NCI-H82 treated with DMSO at 0.1 percent for 48 hours (cell line): ENCODE data around the gene ELAVL1.

Source experiments
- DNase-seq: peaks from one replicate; lab custom pipeline; 2025; ENCODE audit not compliant: unreplicated experiment; lab: John Stamatoyannopoulos, UW

Gene ELAVL1

DNA sequence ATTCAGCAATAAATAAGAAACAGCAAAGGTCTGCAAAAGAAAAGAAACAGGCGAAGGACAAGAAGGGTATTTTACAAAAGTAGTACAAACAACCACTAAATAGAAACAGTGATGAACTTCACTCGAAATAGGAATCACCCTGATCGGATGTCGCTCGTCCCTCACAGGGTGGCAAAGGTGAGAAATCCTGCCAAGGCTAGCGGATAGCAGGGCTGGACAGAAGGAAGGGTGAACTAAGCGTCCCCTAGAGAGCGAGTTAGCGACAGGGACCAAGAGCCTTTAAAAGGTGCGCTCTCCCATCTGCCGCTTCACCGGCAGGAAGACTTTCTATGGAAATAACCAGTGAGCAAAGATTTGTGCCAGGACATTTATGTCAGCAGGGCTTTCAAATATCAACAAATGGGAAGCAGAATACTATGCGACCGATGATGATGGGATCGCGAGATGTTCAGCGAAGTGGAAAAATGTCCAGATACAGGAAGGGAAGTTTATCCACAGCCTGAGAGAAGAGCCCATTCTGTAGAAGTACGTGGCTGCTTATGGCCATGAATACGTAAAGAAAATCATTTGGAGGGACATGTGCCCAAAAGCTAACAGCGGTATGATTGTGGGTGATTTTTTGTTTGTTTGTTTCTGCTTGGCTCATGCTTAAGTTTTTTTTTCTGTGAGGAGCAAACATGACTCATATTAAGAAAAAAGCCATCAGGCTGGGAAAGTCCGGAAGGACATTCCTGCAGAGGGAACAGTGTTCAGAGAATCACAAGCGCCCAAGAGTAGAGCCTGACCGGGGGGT lies 18.9 kb downstream of the ELAVL1 start:
- no peak for DNase-seq

DNA sequence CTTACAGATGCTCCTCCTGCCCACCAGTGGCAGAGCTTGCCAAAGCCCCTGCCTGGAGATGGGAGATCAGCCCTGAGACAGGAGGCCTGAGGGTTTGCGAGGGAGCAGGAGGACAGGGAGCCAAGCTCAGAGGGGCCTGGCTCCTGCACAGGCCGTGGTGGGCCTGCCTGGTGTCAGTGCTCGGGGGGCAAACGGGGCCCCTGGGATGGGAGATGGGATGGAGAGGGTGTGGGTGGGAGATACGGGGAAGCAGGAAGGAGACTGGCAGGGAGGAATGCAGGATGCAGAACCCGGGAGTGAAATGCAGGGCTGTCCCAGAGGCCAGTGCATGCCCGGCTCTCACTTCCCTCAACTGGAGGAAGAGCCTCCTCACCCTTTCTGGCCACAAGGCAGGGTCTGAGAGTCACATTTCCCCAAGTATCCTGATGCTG lies 19.9 kb downstream of the ELAVL1 start:
- DNase-seq, result no peak

DNA sequence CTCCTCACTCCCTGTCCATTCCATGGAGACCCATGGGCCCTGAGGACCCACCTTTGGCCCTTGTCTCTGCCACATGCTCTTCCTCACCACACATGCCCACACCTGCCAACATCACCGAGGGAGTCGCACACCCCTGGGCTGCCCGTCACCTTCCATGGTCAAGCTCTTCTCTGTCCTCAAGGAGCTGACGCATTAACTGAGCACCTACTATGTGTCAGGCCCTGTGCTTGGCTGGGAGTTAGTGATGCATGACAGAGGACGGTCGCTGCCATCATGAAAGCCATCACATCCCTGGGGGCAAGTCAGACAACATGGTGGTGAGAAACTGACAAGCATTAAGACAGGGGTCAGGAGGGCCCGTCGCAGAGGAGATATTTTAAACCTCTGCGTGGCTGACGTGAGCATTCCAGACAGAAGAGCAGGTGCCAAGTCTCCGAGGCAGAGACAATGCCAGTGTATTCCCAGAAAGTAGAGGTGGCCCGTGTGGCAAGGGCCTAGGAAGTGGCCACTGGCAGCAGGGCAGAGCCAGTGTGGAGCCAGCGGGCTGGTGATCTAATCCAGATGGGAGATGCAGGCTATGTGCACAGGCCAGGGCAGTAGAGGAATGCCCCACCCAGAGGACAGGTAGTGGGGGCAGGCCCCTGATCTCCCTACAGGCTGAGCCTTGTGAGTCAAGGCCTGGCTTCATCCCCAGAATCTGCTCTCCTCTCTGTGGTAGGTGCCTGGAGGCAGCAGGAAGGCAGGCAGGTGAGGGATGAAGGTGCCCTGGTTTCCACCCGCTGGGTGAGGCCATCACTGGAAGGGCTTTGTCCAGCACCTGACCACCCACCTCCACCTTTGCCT lies 21.2 kb downstream of the ELAVL1 start:
- DNase-seq, result no peak

DNA sequence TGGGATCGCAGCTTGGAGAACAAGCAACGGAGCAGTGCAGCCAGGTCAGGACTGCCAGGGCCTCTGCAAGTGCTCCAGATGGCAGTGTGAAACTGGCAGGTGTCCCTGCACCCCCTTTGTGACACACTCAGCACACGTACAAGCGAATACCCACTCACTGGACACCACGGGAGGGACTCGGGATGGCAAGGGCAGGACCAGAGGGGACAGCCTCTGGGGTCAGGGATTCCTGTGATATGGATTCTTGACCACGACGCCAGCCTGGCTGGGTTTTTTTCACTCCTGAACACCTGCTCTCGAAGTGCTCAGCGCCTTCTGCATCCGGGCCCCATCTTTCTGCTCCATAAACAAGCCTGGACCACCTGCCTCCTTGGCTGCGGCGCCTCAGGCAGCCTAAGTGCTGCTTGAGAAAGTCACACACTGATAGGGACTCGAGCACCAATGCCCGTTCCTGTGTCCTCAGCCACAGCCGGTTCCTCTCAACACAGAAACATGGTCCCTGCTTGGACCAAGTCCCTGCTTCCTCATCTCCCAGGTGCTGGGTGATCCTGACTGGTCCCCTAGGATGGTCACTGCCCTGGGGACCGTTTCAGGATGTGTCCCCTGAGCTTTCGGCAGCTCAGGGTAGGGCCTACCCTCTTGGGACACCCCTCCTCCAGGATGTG lies 22.0 kb downstream of the ELAVL1 start:
- no peak for DNase-seq

- no peak for DNase-seq
Observed at GRCh38 chr19:7982651-7983099, 22.8 kb downstream of the ELAVL1 start.

DNA sequence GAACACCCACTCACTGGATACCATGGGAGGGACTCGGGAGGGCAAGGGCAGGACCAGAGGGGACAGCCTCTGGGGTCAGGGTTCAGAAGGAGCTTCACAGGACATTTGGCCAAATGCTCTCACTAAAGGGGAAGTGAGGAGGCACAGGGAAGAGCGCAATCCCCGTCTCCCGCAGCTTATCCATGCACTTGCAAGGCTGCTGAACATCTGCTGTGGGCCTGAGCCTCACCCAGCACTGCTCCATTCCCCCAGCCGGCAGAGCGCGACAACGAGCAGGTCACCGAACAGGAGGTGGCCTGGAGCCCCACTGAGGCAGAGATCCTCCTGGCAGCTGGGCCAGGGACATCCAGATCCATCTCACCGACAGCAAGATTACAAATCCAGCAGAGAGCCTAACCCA lies 23.3 kb downstream of the ELAVL1 start:
- no peak for DNase-seq

- no peak for DNase-seq
Observed at GRCh38 chr19:7981661-7982060, 23.8 kb downstream of the ELAVL1 start.

DNA sequence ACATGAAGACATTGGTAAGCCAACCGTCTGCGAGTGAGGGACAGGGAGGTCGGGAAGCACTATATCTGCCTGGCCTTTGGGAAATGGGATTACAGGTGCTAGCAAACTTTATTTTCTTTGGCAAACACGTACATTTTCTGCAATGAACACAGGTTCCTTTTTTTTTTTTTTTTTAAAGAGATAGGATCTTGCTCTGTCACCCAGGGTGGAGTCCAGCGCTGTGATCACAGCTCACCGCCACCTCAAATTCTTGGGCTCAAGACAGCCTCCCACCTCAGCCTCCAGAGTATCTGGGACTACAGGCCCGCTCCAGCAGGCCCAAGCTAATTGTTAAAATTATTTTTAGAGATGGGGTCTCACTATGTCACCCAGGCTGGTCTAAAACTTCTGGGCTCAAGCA lies 24.2 kb downstream of the ELAVL1 start:
- DNase-seq, result no peak

DNA sequence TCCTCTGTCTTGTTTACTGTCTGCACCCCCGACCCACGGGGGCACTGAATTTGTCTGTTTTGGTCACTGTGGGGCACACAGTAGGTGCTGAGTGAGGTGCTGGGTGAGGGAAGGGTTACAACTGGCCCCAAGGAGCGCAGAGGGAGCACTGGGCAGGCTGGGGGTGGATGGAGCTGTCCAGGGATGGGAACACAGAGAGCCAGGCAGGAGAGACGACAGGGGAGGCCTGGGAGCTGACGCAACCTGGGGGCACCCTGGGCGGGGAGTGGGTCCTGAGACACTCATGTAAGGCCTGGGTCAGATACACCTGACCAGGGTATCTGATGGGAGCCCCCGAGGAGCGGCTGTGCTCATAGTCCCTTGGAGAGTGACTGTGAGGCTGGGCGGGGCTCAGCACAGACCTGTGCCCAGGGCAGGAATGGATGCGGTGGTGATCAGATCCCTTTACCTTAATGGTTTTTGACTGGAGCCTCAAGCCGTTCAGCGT lies 24.8 kb downstream of the ELAVL1 start:
- no peak for DNase-seq

GRCh38 chr19:7980168-7980567 lies 25.3 kb downstream of the ELAVL1 start:
- DNase-seq, result no peak

DNA sequence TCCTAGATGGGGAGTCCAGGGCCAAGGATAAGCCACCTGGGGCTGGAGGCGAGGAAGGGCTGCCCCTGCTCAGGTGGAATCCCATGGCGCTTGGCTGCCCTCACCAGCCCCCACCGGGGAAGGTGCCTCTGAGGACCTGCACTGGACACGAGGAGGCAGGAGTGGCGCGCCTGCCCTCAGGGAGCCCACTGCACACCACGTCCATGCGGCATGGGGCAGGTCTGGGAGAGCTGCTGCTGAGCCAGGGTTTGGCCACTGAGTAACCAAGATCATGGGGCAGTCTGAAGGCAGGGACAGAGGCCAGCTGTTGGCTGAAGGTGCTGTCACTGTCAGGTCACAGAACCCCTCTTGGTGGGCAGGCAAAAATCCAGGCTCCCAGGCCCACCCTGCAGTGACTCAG lies 25.9 kb downstream of the ELAVL1 start:
- no peak for DNase-seq

DNA sequence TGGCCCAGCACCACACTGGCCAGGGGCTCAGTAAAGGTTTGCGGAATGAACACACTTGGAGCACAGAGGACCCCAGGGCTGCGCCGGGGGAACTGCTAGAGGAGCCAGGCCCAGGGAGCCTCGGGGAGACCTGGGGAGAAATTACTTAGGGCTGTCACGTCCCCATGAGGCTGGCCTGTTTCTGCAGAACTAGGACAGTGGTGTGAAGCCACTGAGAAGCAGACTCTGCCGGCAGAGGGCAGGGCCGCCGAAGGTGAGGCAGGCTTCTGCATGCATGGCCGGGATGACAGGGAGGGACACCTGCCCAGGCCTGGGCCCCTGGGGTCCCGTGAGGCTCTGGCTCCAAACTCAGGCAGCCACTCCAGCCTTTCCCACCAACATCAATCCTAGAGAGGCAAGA lies 26.4 kb downstream of the ELAVL1 start:
- no peak for DNase-seq

DNA sequence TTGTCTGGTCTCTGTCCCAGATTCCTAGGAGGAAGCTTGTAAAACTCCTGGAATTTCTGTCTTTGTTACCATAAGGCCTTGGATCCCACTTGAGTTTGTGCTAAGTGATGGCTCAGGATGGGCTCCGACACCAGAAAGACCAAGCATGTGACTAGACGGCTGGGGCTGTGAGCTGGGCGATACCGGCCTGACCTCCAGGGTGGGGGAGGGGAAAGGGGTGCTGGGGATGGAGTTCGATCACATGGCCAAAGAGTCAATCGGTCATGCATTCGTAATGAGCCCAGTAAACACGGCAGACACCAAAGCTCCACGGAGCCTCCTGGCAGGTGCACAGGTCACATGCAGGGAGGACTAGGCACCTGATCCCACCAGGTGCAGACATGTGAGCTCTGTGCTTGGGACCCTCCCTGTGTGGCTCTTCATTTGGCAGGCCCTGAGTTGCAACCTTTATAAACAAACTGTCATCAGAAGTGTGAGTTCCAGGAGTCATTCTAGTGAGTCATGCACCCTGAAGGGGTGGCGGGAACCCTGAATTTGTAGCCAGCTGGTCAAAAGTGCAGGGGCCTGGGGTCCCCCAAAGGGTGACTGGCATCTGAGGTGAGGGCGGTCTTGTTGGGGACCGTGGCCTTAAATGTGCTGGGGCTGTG lies 27.1 kb downstream of the ELAVL1 start:
- no peak for DNase-seq

GRCh38 chr19:7977723-7978040 lies 27.8 kb downstream of the ELAVL1 start:
- DNase-seq, result no peak

- DNase-seq, result no peak
Observed at GRCh38 chr19:7977021-7977722, 28.3 kb downstream of the ELAVL1 start.

DNA sequence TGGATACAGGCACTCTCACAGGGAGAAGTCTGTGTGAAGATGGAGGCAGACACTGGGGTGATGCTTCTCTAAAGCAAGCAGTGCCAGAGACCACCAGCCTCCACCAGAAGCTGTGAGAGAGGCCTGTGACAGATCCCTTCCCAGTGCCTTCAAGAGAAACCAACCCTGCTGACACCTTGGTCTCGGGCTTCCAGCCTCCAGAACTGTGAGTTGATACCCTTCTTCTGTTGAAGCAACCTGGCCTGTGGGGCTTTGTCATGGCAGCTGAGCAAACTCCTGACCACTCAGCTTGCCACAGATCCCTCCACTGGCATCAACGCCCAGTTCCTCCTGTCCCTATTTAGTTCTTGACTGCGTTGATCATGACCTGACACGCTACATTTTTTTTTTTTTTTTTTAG lies 29.0 kb downstream of the ELAVL1 start:
- DNase-seq, result no peak

DNA sequence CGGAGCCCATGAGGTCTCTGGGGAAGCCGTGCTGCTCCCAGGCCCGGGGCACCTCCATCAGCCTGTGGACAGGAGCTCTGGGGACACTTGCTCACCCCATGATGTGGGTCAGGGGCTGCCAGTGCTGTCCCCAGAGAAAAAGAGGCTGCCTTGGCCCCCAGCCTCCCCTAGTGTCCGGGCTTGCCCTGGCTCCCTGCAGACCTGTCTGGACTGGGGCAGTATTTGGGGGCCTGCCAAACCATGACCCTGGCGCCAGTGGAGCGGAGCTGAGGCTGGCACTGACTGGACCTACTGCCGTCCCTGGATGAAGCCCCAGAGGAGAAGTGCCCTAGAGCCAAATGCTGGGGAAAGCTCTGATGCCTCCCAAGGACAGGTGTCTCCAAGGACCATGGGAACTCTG lies 30.4 kb downstream of the ELAVL1 start:
- no peak for DNase-seq

- DNase-seq, result no peak
Observed at GRCh38 chr19:7973883-7974282, 31.6 kb downstream of the ELAVL1 start.

GRCh38 chr19:7971553-7972520 lies 33.6 kb downstream of the ELAVL1 start:
- no peak for DNase-seq
